Nephron progenitor cell (in vitro differentiated cells): ENCODE measurements around the gene MASP1.
"Not testable (repeated sequence)": the region's sequence is repeated elsewhere in the genome, so short reads cannot be mapped to it uniquely, and the experiment has no call there.

Experiments
- DNase-seq: peaks from one replicate; pipeline ENCODE4 v3.0.0; 2021
- H3K27ac Mint-ChIP-seq: 2 replicates; pipeline ENCODE4 v1.8.0; 2021; ENCODE audit warnings: mild to moderate bottlenecking, moderate library complexity, mixed read lengths
- H3K27me3 Mint-ChIP-seq: 2 replicates; pipeline ENCODE4 v1.8.0; 2021; ENCODE audit warnings: mild to moderate bottlenecking, low read depth, mixed read lengths; ENCODE audit not compliant: poor library complexity
- H3K36me3 Mint-ChIP-seq: 2 replicates; pipeline ENCODE4 v1.8.0; 2021; ENCODE audit warnings: low read depth, mixed read lengths
- H3K4me1 Mint-ChIP-seq: 2 replicates; pipeline ENCODE4 v1.8.0; 2021; ENCODE audit warnings: mixed read lengths
- H3K4me3 Mint-ChIP-seq: 2 replicates; pipeline ENCODE4 v1.8.0; 2021; ENCODE audit warnings: mild to moderate bottlenecking, moderate library complexity, mixed read lengths
- H3K9me3 Mint-ChIP-seq: 2 replicates; pipeline ENCODE4 v1.8.0; 2021; ENCODE audit warnings: mild to moderate bottlenecking, moderate library complexity, mixed read lengths
- CTCF ChIP-seq: fragments of 200-600 bp; sonication (generic); IDR thresholded peaks from 2 replicates; pipeline ENCODE4 v1.5.0; 2021; ENCODE audit warnings: antibody characterized with exemption

MASP1 gene

GRCh38 chr3:187210091-187210490, 81.4 kb downstream of the MASP1 start:
- Mint-ChIP-seq H3K36me3 (no peaks in the 10 kb centered on the region), H3K9me3 (peaks cover 7% of the 10 kb centered on the region), H3K4me3 (no peak overlapping the region), H3K27ac (no peak overlapping the region), H3K4me1 (peaks cover 16% of the 10 kb centered on the region), H3K27me3 (peaks cover 13% of the 10 kb centered on the region)
- no peak for TF ChIP-seq CTCF
- DNase-seq: no peak

- H3K9me3 Mint-ChIP-seq: peaks cover 7% of the 10 kb centered on the region
- no peak overlapping the region for H3K4me3 Mint-ChIP-seq
- no peak for TF ChIP-seq CTCF
- peaks cover 14% of the 10 kb centered on the region for H3K4me1 Mint-ChIP-seq
- H3K27ac Mint-ChIP-seq: no peak overlapping the region
- peaks cover 15% of the 10 kb centered on the region for H3K27me3 Mint-ChIP-seq
- no peak for DNase-seq
- no peaks in the 10 kb centered on the region for H3K36me3 Mint-ChIP-seq
Measured at GRCh38 chr3:187209491-187209890, 82.0 kb downstream of the MASP1 start.

GRCh38 chr3:187208159-187208558, 83.4 kb downstream of the MASP1 start:
- no peak for DNase-seq
- H3K9me3 Mint-ChIP-seq: peaks cover 7% of the 10 kb centered on the region
- H3K36me3 Mint-ChIP-seq: no peaks in the 10 kb centered on the region
- no peak for TF ChIP-seq CTCF
- peaks cover 1% of the 10 kb centered on the region for H3K4me1 Mint-ChIP-seq
- H3K4me3 Mint-ChIP-seq: no peak overlapping the region
- H3K27me3 Mint-ChIP-seq: peaks cover 15% of the 10 kb centered on the region
- no peak overlapping the region for H3K27ac Mint-ChIP-seq

GRCh38 chr3:187207624-187208023, 83.9 kb downstream of the MASP1 start:
- no peak overlapping the region for H3K27ac Mint-ChIP-seq
- no peaks in the 10 kb centered on the region for H3K36me3 Mint-ChIP-seq
- peaks cover 7% of the 10 kb centered on the region for H3K9me3 Mint-ChIP-seq
- H3K27me3 Mint-ChIP-seq: peaks cover 19% of the 10 kb centered on the region
- DNase-seq: no peak
- no peaks in the 10 kb centered on the region for H3K4me1 Mint-ChIP-seq
- no peak for TF ChIP-seq CTCF
- H3K4me3 Mint-ChIP-seq: no peak overlapping the region

GRCh38 chr3:187207062-187207461, 84.5 kb downstream of the MASP1 start:
- no peak for DNase-seq
- no peaks in the 10 kb centered on the region for H3K36me3 Mint-ChIP-seq
- H3K4me3 Mint-ChIP-seq: no peak overlapping the region
- H3K27me3 Mint-ChIP-seq: peaks cover 18% of the 10 kb centered on the region
- TF ChIP-seq CTCF: no peak
- peaks cover 7% of the 10 kb centered on the region for H3K9me3 Mint-ChIP-seq
- no peaks in the 10 kb centered on the region for H3K4me1 Mint-ChIP-seq
- no peak overlapping the region for H3K27ac Mint-ChIP-seq

GRCh38 chr3:187205683-187206082, 85.9 kb downstream of the MASP1 start:
- Mint-ChIP-seq H3K4me1 (no peaks in the 10 kb centered on the region), H3K27me3 (peaks cover 15% of the 10 kb centered on the region), H3K9me3 (peaks cover 7% of the 10 kb centered on the region), H3K4me3 (no peak overlapping the region), H3K36me3 (no peaks in the 10 kb centered on the region), H3K27ac (no peak overlapping the region)
- no peak for TF ChIP-seq CTCF
- DNase-seq: no peak

GRCh38 chr3:187199463-187200050, 92.0 kb downstream of the MASP1 start:
- H3K9me3 Mint-ChIP-seq, H3K4me1 Mint-ChIP-seq, DNase-seq, H3K4me3 Mint-ChIP-seq, H3K27ac Mint-ChIP-seq, H3K36me3 Mint-ChIP-seq: not testable (repeated sequence)
- peaks cover 15% of the 10 kb centered on the region for H3K27me3 Mint-ChIP-seq
